ENCODE measurements around the gene LDLRAD2.
"Not testable (repeated sequence)": the region's sequence is repeated elsewhere in the genome, so short reads cannot be mapped to it uniquely, and the experiment has no call there.

The LDLRAD2 gene

GRCh38 chr1:21783679-21784603 is 28.1 kb upstream of the LDLRAD2 start:
- DNase-seq (ENCODE audit: low read depth): no peak

- not testable (repeated sequence) for DNase-seq (ENCODE audit: low read depth)
Measured at GRCh38 chr1:21785764-21786163, 26.3 kb upstream of the LDLRAD2 start.

- no peak for DNase-seq (ENCODE audit: low read depth)
Measured at GRCh38 chr1:21786640-21787039, 25.4 kb upstream of the LDLRAD2 start.

GRCh38 chr1:21793104-21793503 is 19.0 kb upstream of the LDLRAD2 start:
- no peak for DNase-seq (ENCODE audit: low read depth)

- DNase-seq (ENCODE audit: low read depth): no peak
Measured at GRCh38 chr1:21794656-21795055, 17.4 kb upstream of the LDLRAD2 start.

GRCh38 chr1:21795075-21795474 is 17.0 kb upstream of the LDLRAD2 start:
- no peak for DNase-seq (ENCODE audit: low read depth)

- DNase-seq (ENCODE audit: low read depth): no peak
Measured at GRCh38 chr1:21799730-21800129, 12.3 kb upstream of the LDLRAD2 start.

GRCh38 chr1:21801100-21801499 is 11.0 kb upstream of the LDLRAD2 start:
- no peak for DNase-seq (ENCODE audit: low read depth)

GRCh38 chr1:21804536-21804935 is 7.5 kb upstream of the LDLRAD2 start:
- DNase-seq (ENCODE audit: low read depth): no peak

- DNase-seq (ENCODE audit: low read depth): no peak
Measured at GRCh38 chr1:21813542-21813941, 1.5 kb downstream of the LDLRAD2 start.

- no peak for DNase-seq (ENCODE audit: low read depth)
Measured at GRCh38 chr1:21814241-21814918, 2.3 kb downstream of the LDLRAD2 start.

GRCh38 chr1:21814981-21815582 is 3.0 kb downstream of the LDLRAD2 start:
- no peak for DNase-seq (ENCODE audit: low read depth)

- no peak for DNase-seq (ENCODE audit: low read depth)
Measured at GRCh38 chr1:21815724-21816321, 3.8 kb downstream of the LDLRAD2 start.

GRCh38 chr1:21816602-21817302 is 4.7 kb downstream of the LDLRAD2 start:
- DNase-seq (ENCODE audit: low read depth): peak; percentile 17

- no peak for DNase-seq (ENCODE audit: low read depth)
Measured at GRCh38 chr1:21818656-21819055, 6.6 kb downstream of the LDLRAD2 start.

- no peak for DNase-seq (ENCODE audit: low read depth)
Measured at GRCh38 chr1:21820597-21821232, 8.7 kb downstream of the LDLRAD2 start.

- DNase-seq (ENCODE audit: low read depth): no peak
Measured at GRCh38 chr1:21821385-21822019, 9.4 kb downstream of the LDLRAD2 start.

- no peak for DNase-seq (ENCODE audit: low read depth)
Measured at GRCh38 chr1:21822349-21822748, 10.3 kb downstream of the LDLRAD2 start.

GRCh38 chr1:21823206-21823979 is 11.3 kb downstream of the LDLRAD2 start:
- DNase-seq (ENCODE audit: low read depth): no peak
